HT1080 (cell line): ENCODE data around the gene BRD4. TPM values are rescaled to one million over a fixed set of nuclear protein-coding genes. Genes with fewer than 3 reads are reported as not detected.
"Not testable (repeated sequence)": the region's sequence is repeated elsewhere in the genome, so short reads cannot be mapped to it uniquely, and the experiment has no call there.

ENCODE experiments used
- DNase-seq: peaks from one replicate; pipeline ENCODE4 v3.0.0-alpha.2; 2015; ENCODE audit warnings: low read depth
- total RNA-seq: library from RNA; depleted of rRNA; stranded (reverse); fragments of >200 nt; shearing (Covaris generic); gene quantifications from 2 replicates; pipeline ENCODE4 v1.2.3, GENCODE V29; 2014

Gene BRD4
- total RNA-seq, 1 experiment from 2014 or later: 31.7 TPM

GRCh38 chr19:15363048-15363447 is 30.7 kb upstream of the BRD4 start:
- not testable (repeated sequence) for DNase-seq

DNA sequence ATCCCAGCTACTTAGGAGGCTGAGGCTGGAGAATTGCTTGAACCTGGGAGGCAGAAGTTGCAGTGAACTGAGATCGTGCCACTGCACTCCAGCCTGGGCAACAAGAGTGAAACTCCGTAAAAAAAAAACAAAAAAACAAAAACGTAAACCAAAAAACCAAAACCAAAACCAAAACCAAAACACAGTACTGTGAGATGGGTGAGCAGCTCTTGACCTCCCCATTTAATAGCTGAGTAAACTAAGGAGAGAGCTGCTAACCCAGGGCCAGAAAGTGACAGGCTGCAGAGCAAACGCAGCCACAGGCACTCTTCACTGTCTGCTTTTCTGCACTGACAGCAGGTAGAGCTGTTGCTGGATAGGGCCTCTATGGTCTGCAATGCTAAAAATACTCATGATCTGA is 27.7 kb upstream of the BRD4 start:
- DNase-seq: not testable (repeated sequence)

DNA sequence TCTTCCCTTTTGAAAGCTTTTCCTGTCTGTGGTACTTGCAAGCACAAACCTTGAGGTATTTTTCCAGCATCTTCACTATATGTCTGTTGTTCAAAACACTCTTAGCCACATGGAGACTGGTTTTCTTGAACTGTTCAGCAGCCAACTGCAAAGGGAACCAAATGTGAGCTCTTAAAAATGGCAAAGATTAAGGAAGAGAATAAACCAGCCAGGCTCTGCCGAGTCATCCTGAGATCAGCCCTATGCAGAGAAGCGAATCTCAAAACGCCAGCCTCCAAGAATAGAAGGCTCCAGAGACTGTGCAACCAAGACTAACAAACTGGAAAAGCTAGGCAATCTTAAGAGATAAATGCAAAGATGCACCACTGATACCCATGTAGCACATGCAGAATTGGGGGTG is 26.6 kb upstream of the BRD4 start:
- DNase-seq: no peak

DNA sequence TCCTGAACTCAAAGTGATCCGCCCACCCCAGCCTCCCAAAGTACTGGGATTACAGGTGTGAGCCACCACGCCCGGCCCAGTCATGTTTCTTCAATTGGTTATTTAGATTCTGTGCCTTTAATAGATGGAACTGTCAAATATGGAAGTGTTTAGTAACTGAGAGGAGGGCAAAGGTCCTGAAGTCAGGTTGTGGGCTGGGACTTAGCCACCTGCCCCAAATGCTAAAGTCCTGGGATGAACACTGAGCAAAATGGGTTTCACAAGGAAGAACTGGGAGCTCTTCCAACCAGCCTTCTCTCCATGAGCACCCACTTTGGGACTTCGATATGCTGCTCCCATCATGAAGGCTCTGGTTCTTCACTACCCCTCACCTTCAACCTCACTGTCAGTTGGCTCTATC is 25.6 kb upstream of the BRD4 start:
- no peak for DNase-seq

DNA sequence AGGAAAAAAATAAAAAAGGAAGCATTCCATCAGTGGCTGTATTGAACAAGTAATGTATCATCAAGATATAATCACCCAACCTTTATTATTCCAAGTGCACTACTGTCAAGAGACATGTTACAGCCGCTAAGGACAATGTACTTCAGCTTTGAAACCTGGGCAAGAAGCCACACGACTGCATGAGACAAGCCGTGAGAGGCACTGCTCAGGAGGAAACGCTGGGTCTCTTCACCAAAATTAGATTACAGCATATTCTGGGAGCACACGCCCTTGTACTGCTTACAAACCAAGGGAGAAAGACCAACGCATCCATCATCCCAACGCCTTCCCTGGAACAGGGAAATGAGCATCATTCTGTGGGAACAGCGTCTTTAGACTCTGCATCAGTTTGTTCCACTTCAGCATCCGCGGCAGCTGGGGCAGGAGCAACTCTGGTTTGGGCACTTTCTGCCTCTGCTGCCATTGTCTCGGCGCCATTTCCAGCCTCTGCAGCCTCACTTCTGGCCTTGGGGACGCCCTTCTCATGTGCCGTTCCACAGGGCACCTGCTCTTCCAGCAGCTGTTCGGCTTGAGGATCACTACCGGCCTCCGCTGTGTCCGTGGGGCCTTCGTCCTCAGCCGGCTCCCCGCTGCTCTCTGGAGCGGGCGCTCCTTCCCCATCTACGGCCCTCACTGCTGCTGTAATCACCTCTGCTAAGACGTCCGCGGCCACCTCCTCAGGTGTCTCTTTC is 22.4 kb upstream of the BRD4 start:
- DNase-seq: no peak

- no peak for DNase-seq
These were observed 21.6 kb upstream of the BRD4 start for GRCh38 chr19:15353908-15354307.

GRCh38 chr19:15352535-15352934 is 20.2 kb upstream of the BRD4 start:
- DNase-seq: not testable (repeated sequence)

DNA sequence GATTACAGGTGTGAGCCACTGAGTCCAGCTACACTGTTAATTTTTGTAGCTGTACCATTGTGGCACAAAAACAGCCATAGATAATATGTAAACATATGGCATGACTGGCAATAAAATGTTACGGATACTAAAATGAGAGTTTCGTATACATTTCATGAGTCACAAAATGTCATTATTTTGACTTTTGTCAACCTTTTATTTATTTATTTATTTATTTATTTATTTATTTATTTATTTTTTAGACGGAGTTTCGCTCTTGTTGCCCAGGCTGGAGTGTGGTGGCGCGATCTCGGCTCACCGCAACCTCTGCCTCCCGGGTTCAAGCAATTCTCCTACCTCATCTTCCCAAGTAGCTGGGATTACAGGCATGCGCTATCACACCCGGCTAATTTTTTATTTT is 9.0 kb upstream of the BRD4 start:
- not testable (repeated sequence) for DNase-seq

GRCh38 chr19:15340086-15340485 is 7.7 kb upstream of the BRD4 start:
- no peak for DNase-seq

GRCh38 chr19:15337202-15337601 is 4.9 kb upstream of the BRD4 start:
- no peak for DNase-seq

GRCh38 chr19:15335992-15336391 is 3.7 kb upstream of the BRD4 start:
- not testable (repeated sequence) for DNase-seq

DNA sequence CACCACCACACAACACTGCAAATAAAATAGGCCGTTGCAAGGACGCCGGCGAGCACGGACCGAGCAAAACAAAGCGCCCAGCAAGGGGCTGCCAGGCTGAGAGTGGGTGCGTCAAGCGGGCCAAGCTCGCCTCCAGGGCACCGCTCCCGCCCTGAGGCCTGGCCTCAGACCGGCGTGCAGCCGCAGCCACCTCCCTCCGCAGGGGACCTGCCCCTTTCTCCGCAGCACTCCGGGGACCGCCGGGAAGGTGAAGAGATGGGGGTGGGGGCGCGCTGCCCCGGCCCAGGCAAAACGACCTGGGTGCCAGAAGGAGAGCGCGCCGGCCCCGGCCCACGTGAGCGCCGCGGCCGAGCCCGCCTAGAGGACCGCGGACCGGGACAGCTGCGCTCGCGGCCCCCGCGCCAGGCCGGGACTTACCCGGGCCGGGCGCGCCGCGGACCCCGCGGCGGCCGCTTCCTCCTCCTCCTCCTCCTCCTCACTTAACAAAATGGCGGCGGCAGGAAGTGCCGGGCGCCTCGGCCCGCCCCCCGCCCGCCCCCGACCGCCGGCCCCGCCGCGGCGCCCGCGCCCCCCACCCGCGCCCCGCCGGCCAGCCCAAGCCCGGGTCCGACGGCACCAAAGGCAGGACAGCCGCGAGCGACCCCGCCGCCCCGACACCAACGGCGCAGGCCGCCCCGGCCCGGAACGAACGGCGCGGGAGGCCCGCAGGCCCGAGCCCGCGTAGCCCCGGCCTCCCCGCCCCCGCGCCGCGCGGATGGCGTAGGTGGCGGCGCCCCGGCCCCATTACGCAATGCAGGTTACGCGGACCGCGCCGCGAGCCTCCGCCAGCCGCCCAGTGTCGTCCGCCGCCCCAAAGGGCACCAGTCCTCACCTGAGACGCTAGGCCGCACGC is 674 bp downstream of the BRD4 start:
- DNase-seq: peak; percentile 52

GRCh38 chr19:15330801-15331418 is 1.4 kb downstream of the BRD4 start:
- DNase-seq: no peak

DNA sequence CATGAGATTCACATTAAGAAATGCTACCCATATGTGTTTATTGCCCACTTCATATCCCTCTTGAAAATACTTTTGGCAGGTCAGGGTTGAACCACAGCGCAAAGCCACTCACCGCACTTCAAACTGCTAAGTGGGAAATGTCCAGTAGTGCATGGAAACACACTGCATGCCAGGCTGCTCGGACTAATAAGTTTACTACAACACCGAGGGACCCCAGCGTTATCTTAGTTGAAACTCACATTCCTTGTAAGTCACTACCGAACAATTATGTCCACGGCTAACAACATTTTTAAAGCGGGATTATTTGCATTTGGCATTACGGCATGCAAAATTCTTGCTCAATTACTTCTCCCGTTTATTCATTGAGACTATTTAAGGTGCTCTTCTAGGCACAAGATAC is 4.0 kb downstream of the BRD4 start:
- no peak for DNase-seq

DNA sequence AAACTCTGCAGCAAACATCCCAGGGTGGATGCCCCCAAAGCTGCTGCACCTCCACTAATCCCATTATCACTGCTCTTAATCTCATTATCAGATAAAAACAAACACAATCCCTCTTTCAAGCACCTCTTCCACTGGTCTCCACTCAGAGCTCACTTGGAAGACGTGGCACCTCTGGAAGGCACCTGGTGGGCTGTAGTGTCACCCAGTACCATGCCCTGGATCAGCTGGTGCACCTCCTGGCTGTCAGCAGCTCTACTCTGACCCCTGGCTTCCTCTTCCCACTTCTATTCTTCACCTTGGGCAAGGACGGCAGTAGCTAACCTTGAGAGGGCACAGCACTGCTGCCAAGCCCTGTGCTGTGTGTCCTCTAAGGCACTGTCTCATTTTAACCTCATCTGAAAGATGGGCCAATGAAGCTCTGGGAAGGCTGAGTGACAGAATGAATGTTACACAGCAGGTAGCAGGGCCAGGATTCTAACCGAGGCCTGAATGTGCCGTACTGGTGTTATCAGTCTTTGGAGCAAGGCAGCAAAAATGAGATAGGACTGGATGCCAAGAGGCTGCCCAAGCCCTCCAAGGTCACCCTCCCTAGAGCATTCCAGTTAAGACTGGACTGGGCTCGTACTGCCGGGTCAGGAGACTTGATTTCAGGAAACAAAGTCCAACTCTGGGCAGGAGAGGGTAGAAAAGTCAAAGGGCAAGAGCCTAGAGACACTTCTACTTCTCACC is 7.4 kb downstream of the BRD4 start:
- no peak for DNase-seq

DNA sequence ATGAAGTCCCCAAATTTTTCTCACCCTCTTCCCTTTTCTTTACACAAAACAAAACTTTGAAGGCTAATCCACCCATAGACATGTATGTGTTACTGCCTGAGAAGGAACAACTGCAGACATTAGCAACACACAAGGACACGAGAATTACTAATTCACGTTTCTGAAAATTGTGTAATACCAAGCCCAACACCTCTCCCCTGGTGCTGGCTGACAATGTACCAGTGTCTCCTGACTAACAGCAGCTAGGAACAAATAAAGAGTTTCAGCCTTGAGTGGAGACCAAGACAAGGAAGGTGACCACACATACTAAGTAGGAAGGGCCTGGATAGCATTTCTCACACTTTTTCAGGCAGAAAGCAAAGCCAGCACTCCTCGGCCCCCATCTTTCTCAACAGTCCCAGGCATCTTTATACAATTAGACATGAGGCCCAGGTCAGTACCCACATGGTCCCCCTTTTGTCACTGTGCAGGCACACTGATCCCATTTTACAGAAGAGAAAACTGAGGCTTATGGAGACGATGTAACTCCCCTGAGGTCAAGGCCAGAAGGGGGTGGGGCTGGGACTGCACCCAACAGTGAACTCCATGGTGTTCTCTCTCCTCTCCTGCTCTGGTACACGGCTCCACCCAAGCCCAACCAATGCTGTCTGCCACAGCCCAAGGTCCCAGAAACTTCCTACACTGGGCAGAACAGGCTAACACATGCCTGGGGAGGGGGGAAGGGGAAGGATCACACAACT is 8.7 kb downstream of the BRD4 start:
- no peak for DNase-seq

DNA sequence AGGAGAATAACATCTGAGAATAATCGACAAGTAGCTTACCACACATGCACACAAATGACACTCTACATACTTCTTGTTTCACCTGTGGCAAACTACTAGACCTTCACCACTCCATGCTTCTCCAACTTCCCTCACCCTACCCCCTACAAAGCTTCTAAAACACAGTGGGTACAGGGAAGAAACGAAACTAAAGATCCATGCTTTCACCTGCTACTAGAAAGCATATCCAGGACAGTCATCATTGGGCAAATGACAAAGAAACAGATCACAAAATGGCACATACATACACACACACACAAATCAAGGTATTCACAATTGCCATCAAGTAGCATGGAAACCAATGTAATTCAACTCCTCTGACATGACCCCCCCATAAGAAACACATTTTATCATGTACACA is 10.6 kb downstream of the BRD4 start:
- DNase-seq: no peak

DNA sequence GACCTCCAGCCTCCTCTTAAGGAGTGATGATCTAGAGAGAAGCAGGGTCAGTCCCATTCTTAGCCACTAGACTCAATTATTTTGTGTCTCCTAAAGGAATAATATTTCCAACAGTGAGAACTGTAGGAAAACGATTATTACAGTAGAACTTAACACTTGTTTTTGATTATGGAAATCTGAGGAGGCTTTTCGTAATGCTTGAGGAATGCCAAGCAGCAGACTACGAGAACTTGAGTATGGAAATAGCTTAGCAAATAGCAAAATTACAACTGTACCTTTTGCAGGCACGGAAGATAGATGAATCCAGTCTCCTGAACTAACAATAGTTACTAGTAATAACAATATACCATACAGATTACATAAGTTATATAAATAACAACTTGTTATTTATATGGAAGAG is 12.2 kb downstream of the BRD4 start:
- DNase-seq: no peak

DNA sequence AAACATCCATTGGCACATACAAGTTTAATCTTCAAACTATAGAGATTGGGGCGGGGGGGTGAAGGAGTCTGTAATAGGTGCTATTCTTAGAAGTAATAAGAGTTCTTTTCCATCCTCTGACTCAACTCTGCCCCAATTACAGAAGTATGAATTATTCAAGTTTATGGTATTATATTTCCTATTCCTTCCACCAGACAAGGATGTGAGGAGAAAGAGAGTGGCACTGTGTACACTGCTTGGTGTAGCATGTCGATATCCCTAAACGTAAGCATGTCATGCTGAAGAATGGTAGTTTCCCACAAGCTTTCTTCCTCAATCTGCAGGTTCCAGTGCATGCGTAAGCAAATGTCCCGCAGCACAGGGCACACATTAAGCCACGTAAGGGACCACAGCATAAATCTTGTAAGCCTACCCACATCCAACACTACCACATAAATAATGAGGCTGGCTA is 14.1 kb downstream of the BRD4 start:
- DNase-seq: no peak

GRCh38 chr19:15317392-15318071 is 14.8 kb downstream of the BRD4 start:
- no peak for DNase-seq
